ENCODE data around the gene DESI2. TPM values are rescaled to one million over a fixed set of nuclear protein-coding genes. Genes with fewer than 3 reads are reported as not detected.

DESI2 gene
- total and polyA plus RNA-seq, 4 donors = 5.7 to 14.6 (median 11.7) TPM

GRCh38 chr1:244603498-244603897 is 49.4 kb upstream of the DESI2 start:
- Histone ChIP-seq H3K27ac (ENCODE audit: low read depth in 1 of 2, low read length in 2 of 2) (no peak overlapping the region), H3K9ac (ENCODE audit: low read depth in 1 of 2, low read length in 2 of 2) (peak overlapping the region in 1 of 2 donors; percentile 53), H3K4me3 (ENCODE audit: low read depth in 1 of 3, low read length in 3 of 3) (no peak overlapping the region), H3K27me3 (ENCODE audit: control insufficient read depth in 4 of 4, insufficient read depth in 4 of 4, low read length in 3 of 4) (no peaks in the 10 kb centered on the region), H3K9me3 (ENCODE audit: control insufficient read depth in 4 of 4, low read length in 3 of 4) (no peaks in the 10 kb centered on the region), H3K36me3 (ENCODE audit: control insufficient read depth in 4 of 4, insufficient read depth in 3 of 4, low read depth in 1 of 4, low read length in 3 of 4) (no peaks in the 10 kb centered on the region), H3K4me1 (ENCODE audit: control insufficient read depth in 4 of 4, insufficient read depth in 4 of 4, low read length in 3 of 4) (no peaks in the 10 kb centered on the region)
- TF ChIP-seq RAD21 (IDR thresholded peaks at IDR 0.05) (peak; percentile 93 to 97), SP1 (IDR thresholded peaks at IDR 0.05) (no peak), FOXA2 (IDR thresholded peaks at IDR 0.05) (no peak)
- TF ChIP-seq, protein P1, sequence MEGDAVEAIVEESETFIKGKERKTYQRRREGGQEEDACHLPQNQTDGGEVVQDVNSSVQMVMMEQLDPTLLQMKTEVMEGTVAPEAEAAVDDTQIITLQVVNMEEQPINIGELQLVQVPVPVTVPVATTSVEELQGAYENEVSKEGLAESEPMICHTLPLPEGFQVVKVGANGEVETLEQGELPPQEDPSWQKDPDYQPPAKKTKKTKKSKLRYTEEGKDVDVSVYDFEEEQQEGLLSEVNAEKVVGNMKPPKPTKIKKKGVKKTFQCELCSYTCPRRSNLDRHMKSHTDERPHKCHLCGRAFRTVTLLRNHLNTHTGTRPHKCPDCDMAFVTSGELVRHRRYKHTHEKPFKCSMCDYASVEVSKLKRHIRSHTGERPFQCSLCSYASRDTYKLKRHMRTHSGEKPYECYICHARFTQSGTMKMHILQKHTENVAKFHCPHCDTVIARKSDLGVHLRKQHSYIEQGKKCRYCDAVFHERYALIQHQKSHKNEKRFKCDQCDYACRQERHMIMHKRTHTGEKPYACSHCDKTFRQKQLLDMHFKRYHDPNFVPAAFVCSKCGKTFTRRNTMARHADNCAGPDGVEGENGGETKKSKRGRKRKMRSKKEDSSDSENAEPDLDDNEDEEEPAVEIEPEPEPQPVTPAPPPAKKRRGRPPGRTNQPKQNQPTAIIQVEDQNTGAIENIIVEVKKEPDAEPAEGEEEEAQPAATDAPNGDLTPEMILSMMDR (IDR thresholded peaks at IDR 0.05; ENCODE audit: low read depth, low read length, missing input control) = peak; percentile 81
- DNase-seq (ENCODE audit: low spot score) = no peak

- no peaks in the 10 kb centered on the region for H3K27me3 ChIP-seq (ENCODE audit: control insufficient read depth in 4 of 4, insufficient read depth in 4 of 4, low read length in 3 of 4)
- no peak overlapping the region for H3K4me3 ChIP-seq (ENCODE audit: low read depth in 1 of 3, low read length in 3 of 3)
- 93% methylated on average over 6 of the region's 6 CpGs for WGBS
- no peaks in the 10 kb centered on the region for H3K4me1 ChIP-seq (ENCODE audit: control insufficient read depth in 4 of 4, insufficient read depth in 4 of 4, low read length in 3 of 4)
- no peak overlapping the region for H3K27ac ChIP-seq (ENCODE audit: low read depth in 1 of 2, low read length in 2 of 2)
- TF ChIP-seq REST (IDR thresholded peaks at IDR 0.05) = no peak
- no peaks in the 10 kb centered on the region for H3K36me3 ChIP-seq (ENCODE audit: control insufficient read depth in 4 of 4, insufficient read depth in 3 of 4, low read depth in 1 of 4, low read length in 3 of 4)
- H3K9ac ChIP-seq (ENCODE audit: low read depth in 1 of 2, low read length in 2 of 2) = no peak overlapping the region
- no peak for DNase-seq (ENCODE audit: low spot score)
- no peaks in the 10 kb centered on the region for H3K9me3 ChIP-seq (ENCODE audit: control insufficient read depth in 4 of 4, low read length in 3 of 4)
These were observed 47.0 kb upstream of the DESI2 start for GRCh38 chr1:244605835-244606370.

DNA sequence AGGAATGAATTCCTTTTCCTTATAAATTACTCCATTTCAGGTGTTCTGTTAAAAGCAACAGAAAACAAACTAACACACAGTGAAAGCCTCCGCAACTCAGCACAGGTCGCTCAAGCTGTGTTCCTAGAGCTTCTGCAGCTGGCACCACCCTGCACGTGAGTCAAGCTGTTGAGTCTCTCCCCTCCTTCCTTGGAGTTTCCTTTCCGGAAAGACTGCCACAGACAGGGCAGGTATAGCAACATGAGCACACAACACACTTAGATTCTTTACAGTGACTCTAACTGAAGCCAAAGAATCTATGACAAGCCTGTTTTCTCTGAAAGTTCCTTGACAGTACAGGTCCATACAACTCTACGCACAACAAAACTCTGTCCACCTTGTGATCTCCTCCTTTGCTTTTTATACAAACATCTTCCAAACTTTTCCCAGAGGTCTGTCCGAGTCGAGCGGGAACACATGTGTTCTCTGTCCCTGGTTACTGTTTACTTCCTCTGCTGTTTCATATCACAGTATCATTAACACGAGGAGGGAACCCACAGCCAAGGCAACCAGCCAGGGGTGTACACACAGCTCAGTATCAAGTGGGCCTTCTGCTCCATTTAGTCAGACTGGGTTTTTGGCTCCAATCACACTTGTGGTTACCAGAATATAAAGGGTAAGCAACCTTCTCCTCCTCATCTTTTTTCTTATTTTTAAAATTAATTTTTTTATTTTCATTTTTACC is 38.7 kb upstream of the DESI2 start:
- no peaks in the 10 kb centered on the region for H3K9me3 ChIP-seq (ENCODE audit: control insufficient read depth in 4 of 4, low read length in 3 of 4)
- H3K4me1 ChIP-seq (ENCODE audit: control insufficient read depth in 4 of 4, insufficient read depth in 4 of 4, low read length in 3 of 4) = no peaks in the 10 kb centered on the region
- H3K36me3 ChIP-seq (ENCODE audit: control insufficient read depth in 4 of 4, insufficient read depth in 3 of 4, low read depth in 1 of 4, low read length in 3 of 4) = no peaks in the 10 kb centered on the region
- no peak overlapping the region for H3K9ac ChIP-seq (ENCODE audit: low read depth in 1 of 2, low read length in 2 of 2)
- no peak overlapping the region for H3K27ac ChIP-seq (ENCODE audit: low read depth in 1 of 2, low read length in 2 of 2)
- H3K4me3 ChIP-seq (ENCODE audit: low read depth in 1 of 3, low read length in 3 of 3) = no peak overlapping the region
- no peak for DNase-seq (ENCODE audit: low spot score)
- H3K27me3 ChIP-seq (ENCODE audit: control insufficient read depth in 4 of 4, insufficient read depth in 4 of 4, low read length in 3 of 4) = no peaks in the 10 kb centered on the region
- 78% methylated on average over 9 of the region's 9 CpGs for WGBS
- TF ChIP-seq NR2F2 (IDR thresholded peaks at IDR 0.05) (no peak), RXRA (IDR thresholded peaks at IDR 0.05) (no peak), SP1 (IDR thresholded peaks at IDR 0.05) (no peak), REST (IDR thresholded peaks at IDR 0.05) (no peak), HNF4A (conservative IDR thresholded peaks at IDR 0.05) (no peak), JUND (IDR thresholded peaks at IDR 0.05) (no peak), HNF4G (IDR thresholded peaks at IDR 0.05) (no peak), TAF1 (conservative IDR thresholded peaks at IDR 0.05) (no peak), FOXA2 (IDR thresholded peaks at IDR 0.05) (no peak), GABPA (IDR thresholded peaks at IDR 0.05 in 1 of 2, conservative IDR thresholded peaks at IDR 0.05 in 1 of 2) (no peak), EGR1 (IDR thresholded peaks at IDR 0.05; ENCODE audit: low read depth in 2 of 2) (no peak), RAD21 (IDR thresholded peaks at IDR 0.05) (no peak), FOXA1 (IDR thresholded peaks at IDR 0.05) (no peak)
- TF ChIP-seq, protein P2, sequence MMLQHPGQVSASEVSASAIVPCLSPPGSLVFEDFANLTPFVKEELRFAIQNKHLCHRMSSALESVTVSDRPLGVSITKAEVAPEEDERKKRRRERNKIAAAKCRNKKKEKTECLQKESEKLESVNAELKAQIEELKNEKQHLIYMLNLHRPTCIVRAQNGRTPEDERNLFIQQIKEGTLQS (IDR thresholded peaks at IDR 0.05) = no peak
- TF ChIP-seq, protein P3, sequence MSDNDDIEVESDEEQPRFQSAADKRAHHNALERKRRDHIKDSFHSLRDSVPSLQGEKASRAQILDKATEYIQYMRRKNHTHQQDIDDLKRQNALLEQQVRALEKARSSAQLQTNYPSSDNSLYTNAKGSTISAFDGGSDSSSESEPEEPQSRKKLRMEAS (IDR thresholded peaks at IDR 0.05) = no peak

All from liver (tissue), 9 donors.